ENCODE results near the gene CCDC90B.

Gene CCDC90B, protein sequence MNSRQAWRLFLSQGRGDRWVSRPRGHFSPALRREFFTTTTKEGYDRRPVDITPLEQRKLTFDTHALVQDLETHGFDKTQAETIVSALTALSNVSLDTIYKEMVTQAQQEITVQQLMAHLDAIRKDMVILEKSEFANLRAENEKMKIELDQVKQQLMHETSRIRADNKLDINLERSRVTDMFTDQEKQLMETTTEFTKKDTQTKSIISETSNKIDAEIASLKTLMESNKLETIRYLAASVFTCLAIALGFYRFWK

DNA sequence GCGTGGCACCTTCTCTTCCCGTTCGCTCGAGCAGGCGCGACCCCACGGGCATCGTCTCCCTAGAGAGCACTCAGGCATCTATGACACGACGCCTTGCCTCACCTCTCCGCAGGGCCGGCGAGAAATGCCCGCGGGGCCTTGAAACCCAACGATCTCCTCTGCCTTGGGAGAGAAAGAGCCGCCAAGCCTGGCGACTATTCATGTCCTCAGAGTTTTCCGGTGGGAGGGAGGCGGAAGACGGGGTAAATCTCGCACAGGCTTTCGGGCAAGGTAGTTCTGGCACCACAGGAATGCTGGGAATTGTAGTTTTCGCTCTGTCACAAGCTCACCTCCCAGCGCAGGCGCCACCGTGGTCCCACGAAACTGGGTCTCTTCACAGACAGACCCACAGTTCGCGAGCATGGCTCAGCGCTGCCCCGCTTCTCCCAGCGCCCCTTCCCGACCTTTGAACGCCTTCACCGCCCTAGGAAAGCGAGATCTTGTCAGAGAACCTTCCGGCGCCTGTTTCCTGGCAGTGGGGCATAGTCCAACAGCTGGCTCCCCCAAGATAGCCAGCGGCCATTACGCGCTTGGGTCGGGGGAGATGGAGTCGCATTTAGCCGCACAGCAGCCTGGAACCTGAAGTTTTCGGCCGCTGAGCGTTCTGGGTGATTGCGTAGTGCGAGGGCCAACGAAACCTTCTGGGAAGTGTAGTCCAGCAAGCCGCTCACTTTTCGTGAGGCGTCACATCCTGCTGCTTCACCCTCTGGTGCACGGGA, at the start of gene CCDC90B:
Gene CCDC90B (minus strand): TSS at position 597 of the 758 bp plus-strand sequence. CDS start 395 bp downstream, at position 202.
- H3K4me3 ChIP-seq (ENCODE audit: low read depth, low read length), result peak within 1 kb of the TSS; percentile 81
- DNase-seq (ENCODE audit: low read depth, low spot score), result peak; percentile 98
- in situ Hi-C loops (cut with HindIII; ENCODE audit: low sequenced_read_pairs), result no loop called here
- TF ChIP-seq, protein P1, sequence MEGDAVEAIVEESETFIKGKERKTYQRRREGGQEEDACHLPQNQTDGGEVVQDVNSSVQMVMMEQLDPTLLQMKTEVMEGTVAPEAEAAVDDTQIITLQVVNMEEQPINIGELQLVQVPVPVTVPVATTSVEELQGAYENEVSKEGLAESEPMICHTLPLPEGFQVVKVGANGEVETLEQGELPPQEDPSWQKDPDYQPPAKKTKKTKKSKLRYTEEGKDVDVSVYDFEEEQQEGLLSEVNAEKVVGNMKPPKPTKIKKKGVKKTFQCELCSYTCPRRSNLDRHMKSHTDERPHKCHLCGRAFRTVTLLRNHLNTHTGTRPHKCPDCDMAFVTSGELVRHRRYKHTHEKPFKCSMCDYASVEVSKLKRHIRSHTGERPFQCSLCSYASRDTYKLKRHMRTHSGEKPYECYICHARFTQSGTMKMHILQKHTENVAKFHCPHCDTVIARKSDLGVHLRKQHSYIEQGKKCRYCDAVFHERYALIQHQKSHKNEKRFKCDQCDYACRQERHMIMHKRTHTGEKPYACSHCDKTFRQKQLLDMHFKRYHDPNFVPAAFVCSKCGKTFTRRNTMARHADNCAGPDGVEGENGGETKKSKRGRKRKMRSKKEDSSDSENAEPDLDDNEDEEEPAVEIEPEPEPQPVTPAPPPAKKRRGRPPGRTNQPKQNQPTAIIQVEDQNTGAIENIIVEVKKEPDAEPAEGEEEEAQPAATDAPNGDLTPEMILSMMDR (IDR thresholded peaks at IDR 0.05; ENCODE audit: low read depth, low read length), result peak; percentile 36

DNA sequence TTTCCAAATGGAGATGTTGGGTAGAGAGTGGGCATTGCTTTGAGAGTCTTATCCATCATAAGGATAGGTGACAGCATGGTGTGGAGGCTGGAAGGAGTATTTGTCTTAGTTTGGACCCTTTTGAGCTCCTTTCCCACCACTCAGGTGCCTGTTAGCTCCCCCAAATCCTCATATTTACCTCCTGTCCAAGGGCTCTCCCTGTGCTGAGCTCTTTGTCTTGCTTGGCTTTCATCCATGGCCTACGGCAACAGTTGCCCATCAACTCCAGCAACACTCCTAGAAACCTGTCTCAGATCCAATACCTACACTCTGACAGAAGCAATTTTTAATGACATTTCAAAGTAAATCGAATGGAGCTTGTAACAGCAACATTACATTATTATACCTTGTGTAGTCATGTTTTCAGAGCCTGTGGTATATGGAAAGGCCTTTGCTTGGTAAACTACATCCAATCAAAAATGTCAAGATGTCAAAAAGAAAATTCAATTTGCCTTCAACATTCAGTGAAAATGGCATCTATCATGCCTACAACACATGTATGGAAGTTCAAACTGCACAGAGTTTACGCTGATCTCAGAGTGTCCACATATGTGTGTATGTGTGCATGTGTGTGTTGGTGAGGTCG, 49.4 kb upstream of the CCDC90B start:
- TF ChIP-seq, protein P1 (IDR thresholded peaks at IDR 0.05; ENCODE audit: low read depth, low read length), result no peak
- no peak overlapping the region for H3K4me3 ChIP-seq (ENCODE audit: low read depth, low read length)
- no peak for DNase-seq (ENCODE audit: low read depth, low spot score)
- in situ Hi-C loops (cut with HindIII; ENCODE audit: low sequenced_read_pairs), result no loop called here

DNA sequence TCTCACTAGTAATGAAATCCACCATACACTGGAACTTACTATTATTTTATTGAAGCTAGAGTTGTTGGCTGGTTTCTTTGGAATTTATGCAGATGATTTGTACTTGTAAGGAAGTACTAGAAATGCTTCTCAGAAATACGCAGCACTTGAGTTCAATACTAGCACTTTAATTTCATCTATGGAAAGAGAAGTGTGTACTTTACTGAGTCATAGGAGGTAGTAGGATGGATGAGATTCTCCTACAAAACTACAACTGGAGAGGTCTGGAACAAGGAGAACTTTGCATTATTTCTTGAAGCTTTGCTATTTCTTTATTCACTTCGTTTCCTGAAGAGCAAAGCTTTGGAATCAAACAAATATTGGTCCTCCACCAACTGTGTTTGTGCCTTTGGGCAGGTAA, 44.1 kb upstream of the CCDC90B start:
- DNase-seq (ENCODE audit: low read depth, low spot score), result no peak
- TF ChIP-seq, protein P1 (IDR thresholded peaks at IDR 0.05; ENCODE audit: low read depth, low read length), result no peak
- H3K4me3 ChIP-seq (ENCODE audit: low read depth, low read length), result no peak overlapping the region
- in situ Hi-C loops (cut with HindIII; ENCODE audit: low sequenced_read_pairs), result no loop called here

DNA sequence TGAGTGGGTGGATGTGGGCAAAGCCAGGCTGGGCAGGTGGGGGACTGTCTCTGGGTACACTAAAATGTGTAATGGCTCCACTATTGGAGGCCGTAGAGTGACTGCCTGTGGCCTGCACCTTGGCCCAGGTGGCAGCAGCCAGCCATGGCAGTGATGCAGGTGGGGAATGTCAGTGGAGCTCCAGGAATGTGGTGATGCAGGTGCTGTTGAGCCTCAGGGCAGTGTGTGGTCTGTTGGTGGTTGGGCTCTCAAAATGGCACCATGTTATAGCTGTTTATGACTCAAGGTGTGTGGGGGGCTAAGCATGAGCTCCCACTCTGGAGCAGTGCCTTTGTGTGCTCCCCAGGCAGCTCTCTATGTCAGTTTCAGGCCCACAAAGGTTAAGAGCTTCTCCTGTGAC, 40.2 kb upstream of the CCDC90B start:
- TF ChIP-seq, protein P1 (IDR thresholded peaks at IDR 0.05; ENCODE audit: low read depth, low read length), result no peak
- DNase-seq (ENCODE audit: low read depth, low spot score), result no peak
- in situ Hi-C loops (cut with HindIII; ENCODE audit: low sequenced_read_pairs), result no loop called here
- H3K4me3 ChIP-seq (ENCODE audit: low read depth, low read length), result no peak overlapping the region

DNA sequence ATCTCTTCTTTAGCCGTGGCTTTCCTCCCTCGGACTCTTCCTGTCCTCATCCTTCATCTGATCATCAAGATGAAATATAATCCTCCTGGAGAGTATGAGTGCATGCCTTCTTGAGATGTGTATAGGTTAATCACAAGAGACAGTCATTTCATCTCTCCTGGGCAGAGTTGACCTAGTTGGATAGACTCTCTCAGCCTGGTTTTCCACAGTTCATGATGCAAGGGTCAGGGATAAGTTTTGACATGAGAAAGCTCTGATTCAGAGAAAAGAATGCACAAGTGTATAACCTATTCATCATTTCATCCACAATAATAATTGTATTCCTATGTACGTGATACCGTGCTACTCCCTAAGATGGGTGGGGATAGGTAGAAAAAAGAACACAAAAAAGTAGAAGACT, 33.2 kb upstream of the CCDC90B start:
- in situ Hi-C loops (cut with HindIII; ENCODE audit: low sequenced_read_pairs), result no loop called here
- H3K4me3 ChIP-seq (ENCODE audit: low read depth, low read length), result no peak overlapping the region
- no peak for DNase-seq (ENCODE audit: low read depth, low spot score)
- TF ChIP-seq, protein P1 (IDR thresholded peaks at IDR 0.05; ENCODE audit: low read depth, low read length), result no peak

DNA sequence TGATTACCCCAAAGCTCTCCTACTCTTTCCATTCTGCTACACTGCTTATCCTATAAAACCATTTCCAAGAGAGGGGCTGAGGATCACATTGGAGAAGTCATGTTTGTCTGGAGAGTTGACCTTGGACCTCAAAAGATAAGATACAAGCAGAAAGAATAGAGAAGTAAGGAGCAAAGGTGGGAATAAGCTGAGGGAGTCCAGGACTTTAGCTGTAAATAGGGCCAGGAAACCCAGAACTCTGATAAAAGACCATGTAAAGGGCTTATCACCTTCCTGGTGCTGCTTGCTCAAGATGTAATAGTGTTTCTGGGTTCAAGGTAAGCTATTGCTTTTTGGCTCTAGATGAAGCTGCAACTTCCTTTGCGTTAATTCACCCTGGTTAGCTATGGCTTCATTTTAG, 32.8 kb upstream of the CCDC90B start:
- TF ChIP-seq, protein P1 (IDR thresholded peaks at IDR 0.05; ENCODE audit: low read depth, low read length), result no peak
- in situ Hi-C loops (cut with HindIII; ENCODE audit: low sequenced_read_pairs), result no loop called here
- no peak for DNase-seq (ENCODE audit: low read depth, low spot score)
- no peak overlapping the region for H3K4me3 ChIP-seq (ENCODE audit: low read depth, low read length)
